CD14-positive monocyte (primary cell): ENCODE data around the gene TBC1D7. TPM values are rescaled to one million over a fixed set of nuclear protein-coding genes. Genes with fewer than 3 reads are reported as not detected.

ENCODE experiments used
- DNase-seq, 3 donors: peaks; one replicate each; pipeline ENCODE4 v3.0.0-alpha.2; 2011 to 2022
- H2AFZ ChIP-seq: 2 replicates; pipeline ENCODE4 v1.6.0; 2012; ENCODE audit warnings: mild to moderate bottlenecking, low read depth, low read length, inconsistent platforms; ENCODE audit not compliant: insufficient read depth, poor library complexity, severe bottlenecking
- H3K27ac ChIP-seq, 2 donors: 1 replicate in 1 of 2; 2 replicates in 1 of 2; pipeline ENCODE4 v1.5.1; 2012 to 2013; ENCODE audit warnings: low read length in 2 of 2, control low read depth in 1 of 2, inconsistent platforms in 1 of 2, low read depth in 1 of 2, mild to moderate bottlenecking in 1 of 2
- H3K27me3 ChIP-seq, 2 donors: one replicate each; pipeline versions ENCODE4 v1.6.0 to v1.6.1; 2011 to 2013; ENCODE audit warnings: low read length in 2 of 2; ENCODE audit not compliant: control insufficient read depth in 2 of 2, insufficient read depth in 2 of 2
- H3K36me3 ChIP-seq, 2 donors: replicated peaks in 1 of 2; 1 replicate in 1 of 2; 2 replicates in 1 of 2; pipeline versions ENCODE4 v1.5.1 to v1.6.1; 2012 to 2013; ENCODE audit warnings: low read length in 2 of 2, control low read depth in 1 of 2, inconsistent platforms in 1 of 2, mild to moderate bottlenecking in 1 of 2; ENCODE audit not compliant: insufficient read depth in 2 of 2, control insufficient read depth in 1 of 2
- H3K4me1 ChIP-seq, 2 donors: 1 replicate in 1 of 2; 2 replicates in 1 of 2; pipeline versions ENCODE4 v1.5.1 to v1.6.1; 2012 to 2013; ENCODE audit warnings: low read length in 2 of 2, control low read depth in 1 of 2, inconsistent platforms in 1 of 2, mild to moderate bottlenecking in 1 of 2, moderate library complexity in 1 of 2; ENCODE audit not compliant: insufficient read depth in 2 of 2, control insufficient read depth in 1 of 2
- H3K4me2 ChIP-seq: replicated peaks from 2 replicates; pipeline ENCODE3; 2012; ENCODE audit warnings: low read length, moderate library complexity, mild to moderate bottlenecking; ENCODE audit not compliant: poor library complexity, severe bottlenecking; ENCODE audit errors: extremely low read depth
- H3K4me3 ChIP-seq, 3 experiments: fragments of 200-600 bp in 1 of 3; sonication (generic) in 1 of 3; replicated peaks in 1 of 3; 1 replicate in 2 of 3; 2 replicates in 1 of 3; pipeline ENCODE4 v1.5.1; 2011 to 2013; ENCODE audit warnings: low read length in 3 of 3, mild to moderate bottlenecking in 3 of 3, control low read depth in 2 of 3, low read depth in 2 of 3, inconsistent platforms in 1 of 3, moderate library complexity in 1 of 3
- H3K79me2 ChIP-seq: 2 replicates; pipeline ENCODE4 v1.6.0; 2012; ENCODE audit warnings: mild to moderate bottlenecking, control low read depth, inconsistent platforms, low read length, moderate library complexity; ENCODE audit not compliant: insufficient read depth
- H3K9ac ChIP-seq: 2 replicates; pipeline ENCODE4 v1.6.0; 2017; ENCODE audit warnings: low read length, mild to moderate bottlenecking; ENCODE audit not compliant: insufficient read depth, poor library complexity, severe bottlenecking
- H3K9me3 ChIP-seq, 2 donors: replicated peaks in 1 of 2; 1 replicate in 1 of 2; 2 replicates in 1 of 2; pipeline versions ENCODE4 v1.5.1 to v1.6.1; 2012 to 2013; ENCODE audit warnings: low read length in 2 of 2, control low read depth in 1 of 2; ENCODE audit not compliant: control insufficient read depth in 1 of 2, insufficient read depth in 1 of 2
- H4K20me1 ChIP-seq: 2 replicates; pipeline ENCODE4 v1.6.0; 2012; ENCODE audit warnings: mild to moderate bottlenecking, low read length, control low read depth, moderate library complexity; ENCODE audit not compliant: insufficient read depth
- H3K27ac Mint-ChIP-seq, 7 donors: one replicate each; pipeline ENCODE4 v1.8.0; 2020; ENCODE audit warnings: mild to moderate bottlenecking in 7 of 7, mixed read lengths in 7 of 7, moderate library complexity in 6 of 7, inconsistent platforms in 2 of 7
- H3K27me3 Mint-ChIP-seq, 3 donors: one replicate each; pipeline ENCODE4 v1.8.0; 2021 to 2022; ENCODE audit warnings: low read depth in 3 of 3, mild to moderate bottlenecking in 3 of 3, mixed read lengths in 3 of 3, moderate library complexity in 3 of 3, inconsistent platforms in 1 of 3
- H3K36me3 Mint-ChIP-seq, 2 donors: one replicate each; pipeline ENCODE4 v1.8.0; 2020; ENCODE audit warnings: mixed read lengths in 2 of 2, inconsistent platforms in 1 of 2, mild to moderate bottlenecking in 1 of 2
- H3K4me1 Mint-ChIP-seq: one replicate; pipeline ENCODE4 v1.8.0; 2020; ENCODE audit warnings: mild to moderate bottlenecking, mixed read lengths
- H3K4me3 Mint-ChIP-seq, 2 donors: one replicate each; pipeline ENCODE4 v1.8.0; 2020; ENCODE audit warnings: mild to moderate bottlenecking in 2 of 2, mixed read lengths in 2 of 2, moderate library complexity in 1 of 2
- H3K9me3 Mint-ChIP-seq, 7 donors: one replicate each; pipeline ENCODE4 v1.8.0; 2020 to 2022; ENCODE audit warnings: mixed read lengths in 7 of 7, mild to moderate bottlenecking in 6 of 7, moderate library complexity in 6 of 7, inconsistent platforms in 2 of 7
- WGBS: methylation state at CpG from one replicate; pipeline ENCODE4 v1.1.5; 2013; ENCODE audit warnings: missing lambda C conversion rate; ENCODE audit not compliant: insufficient coverage; 5-methylcytosine and 5-hydroxymethylcytosine counted together
- intact Hi-C, 2 donors: fragments of 100-400 bp; cut with micrococcal nuclease; formaldehyde crosslinking; loops; one replicate each; pipeline versions ENCODE4 v1.15.0 to v1.15.1; 2023
- polyA plus RNA-seq, 3 donors: library from polyadenylated mRNA; depleted of rRNA in 1 of 3; unstranded in 2 of 3; stranded (reverse) in 1 of 3; fragments of 300-500 nt in 2 of 3; fragments of >200 nt in 1 of 3; fragmentation: Illumina TruSeq in 2 of 3; gene quantifications; 1 replicate in 2 of 3; 2 replicates in 1 of 3; pipeline ENCODE4 v1.2.3, GENCODE V29; 2012 to 2021
- TF ChIP-seq, protein P1 (sequence below): fragments of 200-600 bp; IDR thresholded peaks from one replicate; pipeline ENCODE4 v1.8.0; 2022; ENCODE audit warnings: antibody characterized with exemption, mild to moderate bottlenecking

Gene TBC1D7
- polyA plus RNA-seq, 3 donors = 12.2 to 34.3 (median 34.3) TPM

DNA sequence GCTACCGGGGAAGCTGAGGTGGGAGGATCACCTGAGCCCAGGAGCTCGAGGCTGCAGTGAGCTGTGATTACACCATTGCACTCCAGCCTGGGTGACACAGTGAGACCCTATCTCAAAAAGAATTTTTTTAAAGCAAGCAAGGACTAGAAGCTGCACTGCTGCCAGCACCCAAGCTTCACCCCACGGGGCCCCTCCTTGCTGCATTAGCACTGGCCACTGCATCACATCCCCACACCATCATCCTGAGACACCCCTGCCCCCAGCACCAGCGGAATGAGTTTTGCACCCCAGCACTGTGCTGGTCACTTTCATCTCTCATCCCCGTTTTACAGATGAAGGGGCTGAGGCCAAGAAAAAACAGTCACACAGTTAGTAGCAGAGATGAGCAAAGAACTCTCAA is 30.9 kb downstream of the TBC1D7 start:
- DNase-seq = no peak
- intact Hi-C loops = no loop called here
- peaks cover 18 to 61% of the 10 kb centered on the region in 2 donors for H3K36me3 ChIP-seq

DNA sequence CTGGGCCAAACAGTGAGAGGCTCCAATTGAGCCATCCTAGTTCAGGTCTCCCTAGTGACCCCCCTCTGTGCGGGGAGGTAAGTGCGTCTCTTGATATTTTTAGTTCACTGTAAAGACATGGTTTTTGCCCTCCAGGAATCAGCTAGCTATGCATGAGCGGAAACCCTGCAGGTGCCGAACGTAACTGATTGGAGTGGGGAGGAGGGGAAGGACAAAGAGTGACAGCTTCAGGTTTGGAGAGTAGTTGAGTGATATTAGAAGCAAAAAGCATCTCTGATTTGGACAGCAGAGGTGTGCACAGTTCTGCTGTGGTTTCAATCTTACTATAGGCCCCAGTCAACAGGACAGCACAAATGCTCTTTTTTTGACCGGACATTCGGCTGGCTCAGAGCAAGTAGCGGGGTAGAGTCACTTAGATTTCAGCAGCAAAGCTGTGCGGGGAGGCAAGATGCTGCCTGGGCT is 31.8 kb downstream of the TBC1D7 start:
- peaks cover 21 to 66% of the 10 kb centered on the region in 2 donors for H3K36me3 ChIP-seq
- TF ChIP-seq, protein P1, sequence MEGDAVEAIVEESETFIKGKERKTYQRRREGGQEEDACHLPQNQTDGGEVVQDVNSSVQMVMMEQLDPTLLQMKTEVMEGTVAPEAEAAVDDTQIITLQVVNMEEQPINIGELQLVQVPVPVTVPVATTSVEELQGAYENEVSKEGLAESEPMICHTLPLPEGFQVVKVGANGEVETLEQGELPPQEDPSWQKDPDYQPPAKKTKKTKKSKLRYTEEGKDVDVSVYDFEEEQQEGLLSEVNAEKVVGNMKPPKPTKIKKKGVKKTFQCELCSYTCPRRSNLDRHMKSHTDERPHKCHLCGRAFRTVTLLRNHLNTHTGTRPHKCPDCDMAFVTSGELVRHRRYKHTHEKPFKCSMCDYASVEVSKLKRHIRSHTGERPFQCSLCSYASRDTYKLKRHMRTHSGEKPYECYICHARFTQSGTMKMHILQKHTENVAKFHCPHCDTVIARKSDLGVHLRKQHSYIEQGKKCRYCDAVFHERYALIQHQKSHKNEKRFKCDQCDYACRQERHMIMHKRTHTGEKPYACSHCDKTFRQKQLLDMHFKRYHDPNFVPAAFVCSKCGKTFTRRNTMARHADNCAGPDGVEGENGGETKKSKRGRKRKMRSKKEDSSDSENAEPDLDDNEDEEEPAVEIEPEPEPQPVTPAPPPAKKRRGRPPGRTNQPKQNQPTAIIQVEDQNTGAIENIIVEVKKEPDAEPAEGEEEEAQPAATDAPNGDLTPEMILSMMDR = no peak
- no peak overlapping the region for H3K4me3 ChIP-seq
- no peak overlapping the region for H3K4me2 ChIP-seq
- Mint-ChIP-seq H3K27ac (peak overlapping the region in 3 of 7 donors; percentile 48 to 62 (median 57)), H3K9me3 (no peaks in the 10 kb centered on the region), H3K27me3 (peaks cover 0 to 1% (median 1%) of the 10 kb centered on the region in 3 donors), H3K4me1 (peaks cover 14% of the 10 kb centered on the region), H3K36me3 (peaks cover 67 to 73% of the 10 kb centered on the region in 2 donors), H3K4me3 (no peak overlapping the region)
- no peak overlapping the region for H3K27ac ChIP-seq
- no peaks in the 10 kb centered on the region for H3K27me3 ChIP-seq
- WGBS = 90% methylated on average over 9 of the region's 9 CpGs
- DNase-seq = no peak
- H3K79me2 ChIP-seq = no peaks in the 10 kb centered on the region
- no peaks in the 10 kb centered on the region for H3K9me3 ChIP-seq
- H4K20me1 ChIP-seq = no peaks in the 10 kb centered on the region
- H2AFZ ChIP-seq = no peak overlapping the region
- H3K9ac ChIP-seq = no peak overlapping the region
- H3K4me1 ChIP-seq = peaks cover 8 to 11% of the 10 kb centered on the region in 2 donors
- intact Hi-C loops = no loop called here

More for the DNA sequence above, 30.9 kb downstream of the TBC1D7 start:
- H3K9me3 ChIP-seq = no peaks in the 10 kb centered on the region
- peak overlapping the region in 3 of 7 donors; percentile 3 to 60 (median 20) for H3K27ac Mint-ChIP-seq
- H3K27me3 ChIP-seq = no peaks in the 10 kb centered on the region
- H3K4me3 Mint-ChIP-seq = no peak overlapping the region
- H3K27me3 Mint-ChIP-seq = peaks cover 0 to 4% (median 1%) of the 10 kb centered on the region in 3 donors
- 89% methylated on average over 4 of the region's 5 CpGs for WGBS
- no peak overlapping the region for H3K4me3 ChIP-seq
- H3K27ac ChIP-seq = no peak overlapping the region
- H4K20me1 ChIP-seq = no peaks in the 10 kb centered on the region
- no peaks in the 10 kb centered on the region for H3K79me2 ChIP-seq
- peaks cover 70 to 77% of the 10 kb centered on the region in 2 donors for H3K36me3 Mint-ChIP-seq
- no peaks in the 10 kb centered on the region for H3K9me3 Mint-ChIP-seq
- no peak overlapping the region for H2AFZ ChIP-seq
- H3K4me1 ChIP-seq = peaks cover 14 to 19% of the 10 kb centered on the region in 2 donors
- H3K4me1 Mint-ChIP-seq = peaks cover 23% of the 10 kb centered on the region
- no peak overlapping the region for H3K9ac ChIP-seq
- H3K4me2 ChIP-seq = no peak overlapping the region
- TF ChIP-seq, protein P1 = no peak
